ENCODE measurements around the gene LPIN1. TPM values are rescaled to one million over a fixed set of nuclear protein-coding genes. Genes with fewer than 3 reads are reported as not detected.
A peak's percentile ranks its signal among the peaks of the same experiment; 100 is the strongest.

LPIN1 gene
- total and polyA plus RNA-seq, 2 donors (not counting 1 experiment from before 2014, with no cell fraction given), result 36.3 to 99.1 TPM

DNA sequence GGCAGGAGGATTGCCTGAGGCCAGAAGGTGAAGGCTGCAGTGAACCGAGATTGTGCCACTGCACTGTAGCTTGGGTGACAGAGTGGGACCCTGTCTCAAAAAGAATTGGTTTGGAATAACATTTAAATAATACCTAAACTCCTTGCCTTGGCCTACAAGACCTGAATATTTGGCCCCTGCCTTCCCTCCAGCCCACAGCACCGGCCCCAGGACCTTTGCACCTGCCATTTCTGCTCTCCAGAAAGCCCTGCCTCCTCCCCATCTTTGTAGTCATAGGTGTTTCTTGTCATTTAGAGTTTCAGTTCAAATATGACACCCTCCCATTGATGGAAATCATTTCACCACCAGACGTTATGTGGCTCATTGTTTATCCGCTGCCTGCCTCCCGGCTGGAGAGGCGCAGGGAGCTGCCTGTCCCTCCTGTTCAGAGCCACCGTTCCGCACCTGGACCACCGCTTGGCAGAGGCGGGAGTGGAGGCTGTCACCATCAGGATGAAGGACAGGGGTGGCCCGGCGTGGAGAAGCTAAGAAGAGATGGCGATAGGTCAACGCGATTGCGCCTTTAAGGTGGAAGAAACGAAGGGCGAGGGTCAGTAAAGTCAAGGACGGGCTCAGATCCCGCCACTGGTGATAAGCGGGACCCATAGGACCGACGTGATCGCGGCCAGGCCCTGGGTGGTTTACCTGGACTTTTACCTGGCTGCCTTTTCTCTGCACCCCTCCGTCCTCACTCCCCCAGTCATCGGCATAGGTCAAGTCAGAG is 638 bp upstream of the LPIN1 start:
- CTCF ChIA-PET, result interaction anchor here (1.9 to 24.5 kb wide), 4 partner anchors 7 to 53 kb away, joined by 5 to 411 read pairs (median 35); no protein-coding TSS in a partner anchor
- Mint-ChIP-seq H3K27me3 (no peaks in the 10 kb centered on the region), H3K27ac (peak overlapping the region; percentile 72), H3K9me3 (ENCODE audit: insufficient read depth) (no peaks in the 10 kb centered on the region), H3K4me3 (peak overlapping the region; percentile 84), H3K4me1 (peaks cover 67% of the 10 kb centered on the region)
- Histone ChIP-seq H3K9me3 (ENCODE audit: control extremely low read depth in 1 of 3, control insufficient read depth in 2 of 3, insufficient read depth in 1 of 3, low read length in 2 of 3) (no peaks in the 10 kb centered on the region), H4K20me1 (ENCODE audit: control insufficient read depth, insufficient read depth, low read length, poor library complexity, severe bottlenecking) (peaks cover 26% of the 10 kb centered on the region), H3K4me1 (ENCODE audit: control insufficient read depth in 2 of 2, insufficient read depth in 2 of 2, low read length in 2 of 2) (peaks cover 55 to 70% of the 10 kb centered on the region in 2 donors), H3K27ac (ENCODE audit: low read length in 2 of 2) (peak overlapping the region in 1 of 2 donors; percentile 57), H3K9ac (ENCODE audit: low read length) (peak overlapping the region; percentile 66), H2AFZ (ENCODE audit: insufficient read depth, low read depth, low read length, poor library complexity, severe bottlenecking) (peak overlapping the region; percentile 74), H3K27me3 (replicated peaks in 1 of 4; ENCODE audit: control extremely low read depth in 1 of 4, control insufficient read depth in 3 of 4, insufficient read depth in 4 of 4, low read length in 3 of 4) (no peaks in the 10 kb centered on the region), H3K4me3 (ENCODE audit: control extremely low read depth in 1 of 5, extremely low read depth in 1 of 5, insufficient read depth in 1 of 5, low read depth in 2 of 5, low read length in 4 of 5) (peak overlapping the region in 4 of 5 experiments; percentile 24 to 79 (median 43)), H3K4me2 (replicated peaks; ENCODE audit: low read depth, low read length, poor library complexity, severe bottlenecking) (peak overlapping the region; percentile 94), H3K36me3 (replicated peaks in 1 of 2; ENCODE audit: control extremely low read depth in 1 of 2, control insufficient read depth in 1 of 2, extremely low read depth in 1 of 2, insufficient read depth in 2 of 2, low read length in 1 of 2) (no peaks in the 10 kb centered on the region), H3K79me2 (ENCODE audit: control insufficient read depth, insufficient read depth, low read length) (peaks cover 61% of the 10 kb centered on the region)
- POLR2A ChIA-PET, result interaction anchor here (0.6 to 2.0 kb wide), 2 partner anchors 32 to 604 kb away, joined by 3 to 4 read pairs; no protein-coding TSS in a partner anchor
- DNase-seq, result no peak
- TF ChIP-seq, protein P1, sequence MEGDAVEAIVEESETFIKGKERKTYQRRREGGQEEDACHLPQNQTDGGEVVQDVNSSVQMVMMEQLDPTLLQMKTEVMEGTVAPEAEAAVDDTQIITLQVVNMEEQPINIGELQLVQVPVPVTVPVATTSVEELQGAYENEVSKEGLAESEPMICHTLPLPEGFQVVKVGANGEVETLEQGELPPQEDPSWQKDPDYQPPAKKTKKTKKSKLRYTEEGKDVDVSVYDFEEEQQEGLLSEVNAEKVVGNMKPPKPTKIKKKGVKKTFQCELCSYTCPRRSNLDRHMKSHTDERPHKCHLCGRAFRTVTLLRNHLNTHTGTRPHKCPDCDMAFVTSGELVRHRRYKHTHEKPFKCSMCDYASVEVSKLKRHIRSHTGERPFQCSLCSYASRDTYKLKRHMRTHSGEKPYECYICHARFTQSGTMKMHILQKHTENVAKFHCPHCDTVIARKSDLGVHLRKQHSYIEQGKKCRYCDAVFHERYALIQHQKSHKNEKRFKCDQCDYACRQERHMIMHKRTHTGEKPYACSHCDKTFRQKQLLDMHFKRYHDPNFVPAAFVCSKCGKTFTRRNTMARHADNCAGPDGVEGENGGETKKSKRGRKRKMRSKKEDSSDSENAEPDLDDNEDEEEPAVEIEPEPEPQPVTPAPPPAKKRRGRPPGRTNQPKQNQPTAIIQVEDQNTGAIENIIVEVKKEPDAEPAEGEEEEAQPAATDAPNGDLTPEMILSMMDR (IDR thresholded peaks at IDR 0.05), result no peak
- TF ChIP-seq EZH2 (IDR thresholded peaks at IDR 0.05; ENCODE audit: borderline replicate concordance, insufficient read depth, low read depth, low read length, poor library complexity, severe bottlenecking), result no peak
- ATAC-seq (ENCODE audit: low read depth), result no peak
- 65% methylated on average over 23 of the region's 27 CpGs for WGBS (ENCODE audit: insufficient coverage)
- intact Hi-C loops (cut with micrococcal nuclease), result loop anchor here (1.0 to 2.0 kb wide), 4 partner anchors 33 to 971 kb away; partner anchors contain the start of genes PDIA6 and TRIB2

All from B cell (primary cell).